22Rv1 (cell line): ENCODE measurements around the gene RPS19.

ENCODE experiments used
- ZFX ChIP-seq: fragments of 450-650 bp; IDR thresholded peaks from 2 replicates; pipeline ENCODE4 v1.6.1; 2017; ENCODE audit warnings: antibody characterized with exemption, borderline replicate concordance
- TF ChIP-seq, protein P1 (sequence below): fragments of 450-650 bp; IDR thresholded peaks from 2 replicates; pipeline ENCODE4 v1.5.1; 2017; ENCODE audit warnings: mild to moderate bottlenecking

DNA sequence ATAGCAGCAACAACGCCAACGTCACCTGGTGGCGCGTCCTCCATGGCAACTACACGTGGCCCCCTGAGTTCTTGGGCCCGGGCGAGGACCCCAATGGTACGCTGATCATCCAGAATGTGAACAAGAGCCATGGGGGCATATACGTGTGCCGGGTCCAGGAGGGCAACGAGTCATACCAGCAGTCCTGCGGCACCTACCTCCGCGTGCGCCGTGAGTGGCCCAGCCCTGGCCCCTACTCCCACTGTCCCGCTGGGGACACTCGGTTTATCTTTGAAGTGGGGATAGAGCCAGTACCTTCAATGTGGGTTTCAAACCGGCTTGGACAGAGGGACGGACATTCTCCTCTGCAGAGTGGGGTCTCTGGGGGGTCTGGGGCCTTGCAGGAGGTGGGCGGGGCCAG, 19.0 kb downstream of the RPS19 start:
- TF ChIP-seq, protein P1, sequence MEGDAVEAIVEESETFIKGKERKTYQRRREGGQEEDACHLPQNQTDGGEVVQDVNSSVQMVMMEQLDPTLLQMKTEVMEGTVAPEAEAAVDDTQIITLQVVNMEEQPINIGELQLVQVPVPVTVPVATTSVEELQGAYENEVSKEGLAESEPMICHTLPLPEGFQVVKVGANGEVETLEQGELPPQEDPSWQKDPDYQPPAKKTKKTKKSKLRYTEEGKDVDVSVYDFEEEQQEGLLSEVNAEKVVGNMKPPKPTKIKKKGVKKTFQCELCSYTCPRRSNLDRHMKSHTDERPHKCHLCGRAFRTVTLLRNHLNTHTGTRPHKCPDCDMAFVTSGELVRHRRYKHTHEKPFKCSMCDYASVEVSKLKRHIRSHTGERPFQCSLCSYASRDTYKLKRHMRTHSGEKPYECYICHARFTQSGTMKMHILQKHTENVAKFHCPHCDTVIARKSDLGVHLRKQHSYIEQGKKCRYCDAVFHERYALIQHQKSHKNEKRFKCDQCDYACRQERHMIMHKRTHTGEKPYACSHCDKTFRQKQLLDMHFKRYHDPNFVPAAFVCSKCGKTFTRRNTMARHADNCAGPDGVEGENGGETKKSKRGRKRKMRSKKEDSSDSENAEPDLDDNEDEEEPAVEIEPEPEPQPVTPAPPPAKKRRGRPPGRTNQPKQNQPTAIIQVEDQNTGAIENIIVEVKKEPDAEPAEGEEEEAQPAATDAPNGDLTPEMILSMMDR, result no peak
- TF ChIP-seq ZFX, result no peak
